HT-29 (cell line): ENCODE results near the gene PRSS56. TPM values are rescaled to one million over a fixed set of nuclear protein-coding genes. Genes with fewer than 3 reads are reported as not detected.

Source experiments
- DNase-seq: peaks from one replicate; pipeline ENCODE4 v3.0.0-alpha.2; 2015; ENCODE audit warnings: low spot score
- total RNA-seq: library from RNA; depleted of rRNA; stranded (reverse); fragments of >200 nt; shearing (Covaris generic); gene quantifications from 2 replicates; pipeline ENCODE4 v1.2.3, GENCODE V29; 2014

Gene PRSS56
- total RNA-seq, 1 experiment from 2014 or later, result not detected

DNA sequence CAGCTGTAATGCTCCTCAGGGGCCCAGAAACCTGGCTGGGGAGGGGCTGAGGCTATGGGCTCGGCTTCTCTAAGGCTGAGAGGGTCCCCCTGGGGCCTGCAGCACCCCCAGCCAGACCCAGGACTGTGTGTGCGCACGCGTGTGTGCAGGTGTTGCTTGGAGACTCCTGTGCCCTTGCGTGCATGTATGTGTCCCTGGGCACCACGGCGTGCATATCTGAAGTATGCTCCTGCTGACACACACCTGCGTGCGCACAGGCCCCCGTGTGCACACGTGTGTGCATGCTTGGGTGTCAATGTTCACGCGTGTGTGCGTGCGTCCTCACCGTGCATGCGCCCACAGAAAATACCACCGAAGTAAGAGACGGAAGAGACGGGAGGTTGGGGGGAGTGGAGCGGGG is 17.7 kb upstream of the PRSS56 start:
- no peak for DNase-seq

DNA sequence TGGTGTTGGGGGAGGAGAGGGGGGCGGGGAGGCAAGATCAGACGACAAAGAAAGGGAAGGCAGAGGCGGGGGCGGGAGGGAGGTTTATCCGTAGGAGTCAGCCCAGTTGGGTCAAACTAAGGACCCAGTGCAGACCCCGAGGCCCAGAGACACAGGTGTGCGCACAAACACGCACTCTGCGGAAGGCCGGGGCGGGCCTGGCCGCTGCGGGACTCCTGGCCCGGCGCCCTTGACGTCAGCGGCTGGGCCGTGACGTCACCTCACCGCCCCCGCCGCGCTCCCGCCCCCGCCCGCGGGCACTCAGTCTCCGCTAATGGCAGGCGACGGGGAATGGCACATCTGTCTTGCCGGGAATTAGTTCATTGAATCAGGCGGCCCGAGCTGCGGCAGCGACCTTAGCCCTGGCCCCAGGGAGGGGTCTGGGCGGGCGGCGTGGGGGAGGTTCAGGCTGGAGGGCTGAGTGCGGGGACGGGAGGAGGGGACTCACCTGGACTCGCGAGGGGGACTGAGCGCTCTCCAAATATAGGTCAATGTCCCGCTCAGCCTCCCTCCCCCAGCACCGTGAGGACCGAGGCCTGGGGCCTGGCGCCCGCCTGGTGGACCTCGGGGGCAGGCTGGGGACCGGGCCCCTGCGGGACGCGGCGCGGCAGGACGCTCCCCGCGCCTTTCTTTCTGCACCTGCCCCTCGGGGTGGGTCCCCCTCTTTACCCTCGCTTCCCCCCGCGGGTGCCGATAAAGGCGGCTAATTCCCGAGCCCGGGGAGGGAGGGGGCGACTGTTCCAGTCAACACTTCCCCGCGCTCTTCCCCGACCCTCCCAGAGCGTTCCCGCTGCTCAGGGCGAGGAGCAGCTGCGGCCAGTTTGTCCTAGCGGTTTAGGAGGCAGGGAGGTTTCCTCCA is 17.0 kb upstream of the PRSS56 start:
- DNase-seq, result no peak

DNA sequence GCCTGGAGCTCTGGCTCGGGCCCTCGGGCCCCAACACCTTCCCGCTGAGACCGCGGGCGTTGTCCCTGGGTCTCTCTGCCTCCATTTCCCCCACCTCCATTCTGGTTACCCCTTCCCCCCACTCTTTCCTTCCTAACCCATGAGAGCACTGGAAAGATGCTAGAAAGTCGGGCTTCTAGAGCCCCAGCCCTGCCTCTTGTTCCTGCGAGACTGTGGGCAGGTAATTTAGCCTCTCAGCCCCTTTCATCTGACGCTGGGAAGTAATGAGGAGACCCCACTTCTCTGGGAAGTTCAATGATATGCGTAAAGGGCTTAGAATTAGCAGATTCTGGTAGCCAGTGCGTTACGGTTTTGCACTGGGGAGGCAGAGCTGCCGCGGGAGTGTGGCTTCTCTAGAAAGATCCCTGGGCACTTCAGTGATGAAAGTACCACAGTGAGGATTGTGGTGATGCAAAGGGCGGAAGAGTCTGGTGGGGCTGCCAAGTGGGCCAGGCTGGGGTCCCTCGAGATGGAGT is 16.3 kb upstream of the PRSS56 start:
- no peak for DNase-seq

DNA sequence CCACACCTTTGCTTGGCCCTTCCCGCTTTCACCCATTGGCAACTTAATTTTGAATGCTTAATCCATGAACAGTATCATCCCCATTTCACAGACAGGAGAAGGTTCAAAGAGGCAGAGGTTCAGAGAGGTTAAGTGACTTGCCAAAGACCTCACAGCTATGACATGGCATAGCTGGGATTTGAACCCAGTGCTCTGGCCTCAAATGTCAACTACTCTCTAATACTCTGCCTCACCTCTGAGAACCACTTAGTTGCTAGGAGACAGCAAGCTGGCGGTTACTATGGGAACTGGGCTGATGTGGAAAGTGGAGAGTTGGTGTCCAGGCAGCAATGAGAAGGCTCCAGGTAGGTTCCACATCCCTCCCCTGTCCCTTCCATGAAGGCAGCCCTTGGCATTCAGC is 15.8 kb upstream of the PRSS56 start:
- DNase-seq, result no peak

DNA sequence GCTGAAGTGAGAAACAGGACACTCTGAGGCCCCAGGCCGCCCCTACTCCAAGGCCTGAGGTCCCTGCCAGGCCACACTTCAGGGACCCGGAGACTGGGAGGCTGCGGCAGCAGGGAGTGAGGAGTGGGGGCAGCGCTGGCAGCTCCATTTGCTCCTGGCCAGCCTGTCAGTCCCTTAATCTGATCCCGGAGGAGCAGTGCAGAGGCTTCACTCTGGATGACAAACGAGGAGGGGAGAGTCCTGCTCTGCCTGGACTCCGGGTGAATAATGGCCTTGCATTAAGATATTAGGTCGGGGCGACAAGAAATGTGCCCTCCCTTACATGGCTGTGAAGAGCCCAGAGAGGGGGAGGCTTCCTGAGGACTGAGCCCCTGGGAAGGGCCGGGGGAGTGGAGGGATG is 14.3 kb upstream of the PRSS56 start:
- DNase-seq, result no peak

DNA sequence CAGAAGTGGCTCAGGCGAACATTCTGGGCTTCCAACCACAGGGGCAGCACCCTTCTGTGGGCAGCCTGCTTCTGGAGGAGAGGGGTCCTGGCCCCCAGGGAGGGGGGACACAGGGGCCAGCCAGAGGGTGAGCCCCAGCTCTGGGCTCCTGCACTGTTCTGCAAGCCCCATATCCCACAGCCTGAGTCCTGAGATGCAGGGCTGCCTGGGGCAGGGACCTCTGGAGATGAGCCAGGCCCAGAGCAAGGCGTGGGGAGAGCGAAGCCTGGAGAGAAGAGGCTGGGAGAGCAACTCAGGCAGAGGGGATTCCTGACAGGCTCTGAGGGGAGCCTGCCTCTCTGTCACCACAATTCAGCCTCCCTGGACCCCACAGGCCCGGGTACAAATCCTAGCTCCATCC is 13.5 kb upstream of the PRSS56 start:
- no peak for DNase-seq

DNA sequence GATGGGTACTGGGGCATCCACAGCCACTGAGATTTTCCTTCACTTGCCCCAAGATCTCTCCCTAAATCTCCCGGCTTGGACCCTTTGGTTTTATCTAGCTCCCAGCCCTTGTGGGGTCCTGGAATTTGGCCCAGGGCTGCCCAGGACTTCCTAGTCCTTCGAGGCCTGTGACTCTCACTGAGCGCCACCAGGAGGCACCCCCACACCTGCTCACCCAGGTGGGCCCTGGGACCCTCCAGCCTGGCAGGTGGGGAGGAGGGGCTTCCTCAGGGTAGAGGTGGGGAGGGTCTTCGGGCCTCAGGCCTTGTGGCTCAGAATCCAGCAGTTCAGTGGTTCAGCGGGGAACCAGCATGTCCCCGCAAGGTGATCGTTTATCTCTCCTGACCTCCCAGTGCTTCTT is 11.9 kb upstream of the PRSS56 start:
- DNase-seq, result no peak

DNA sequence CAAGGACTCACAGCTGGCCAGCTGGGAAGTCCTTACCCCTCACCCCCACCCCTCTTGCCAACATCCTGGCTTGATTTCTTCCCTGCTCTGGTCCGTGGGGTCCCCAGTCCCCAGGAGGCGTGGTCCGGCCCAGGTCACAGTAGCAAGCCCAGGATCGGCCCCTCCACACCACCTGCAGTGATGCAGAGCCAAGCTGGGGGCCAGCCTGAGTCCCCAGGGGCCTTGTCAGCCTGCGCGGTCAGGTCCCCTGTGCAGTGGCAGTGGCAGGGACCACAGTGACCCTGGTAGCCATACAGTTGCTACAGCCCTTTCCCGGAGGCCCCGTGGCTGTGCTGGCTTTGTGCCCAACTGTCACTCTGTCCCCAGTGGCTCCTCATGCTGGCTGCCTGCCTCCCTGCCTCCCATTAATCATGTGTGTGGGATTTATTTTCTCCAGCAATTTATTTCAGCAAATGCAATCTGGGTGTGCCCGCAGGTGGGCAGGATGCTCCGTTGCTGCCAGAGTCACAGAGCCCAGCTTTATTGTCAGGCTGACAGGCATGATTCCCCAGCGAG is 8.8 kb upstream of the PRSS56 start:
- no peak for DNase-seq

DNA sequence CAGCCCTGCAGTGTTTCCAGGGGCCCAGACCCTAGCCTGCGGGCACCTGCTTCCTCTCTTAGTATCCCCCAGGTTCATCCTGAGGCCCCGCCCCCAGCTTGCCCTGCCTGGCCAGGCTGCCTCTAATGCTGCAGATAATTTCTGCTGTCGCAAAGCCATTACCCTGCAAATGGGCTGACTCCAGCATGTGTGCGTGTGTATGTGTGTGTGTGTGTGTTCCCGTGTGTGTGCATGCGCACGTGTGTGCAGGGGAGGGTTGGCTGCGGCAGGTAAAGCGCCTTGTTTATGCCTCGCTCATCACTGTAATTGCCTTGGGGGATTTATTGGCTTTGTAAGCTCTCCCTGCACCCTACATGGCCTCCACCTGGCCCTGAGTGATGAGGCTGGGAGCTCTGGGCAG is 7.6 kb upstream of the PRSS56 start:
- no peak for DNase-seq

DNA sequence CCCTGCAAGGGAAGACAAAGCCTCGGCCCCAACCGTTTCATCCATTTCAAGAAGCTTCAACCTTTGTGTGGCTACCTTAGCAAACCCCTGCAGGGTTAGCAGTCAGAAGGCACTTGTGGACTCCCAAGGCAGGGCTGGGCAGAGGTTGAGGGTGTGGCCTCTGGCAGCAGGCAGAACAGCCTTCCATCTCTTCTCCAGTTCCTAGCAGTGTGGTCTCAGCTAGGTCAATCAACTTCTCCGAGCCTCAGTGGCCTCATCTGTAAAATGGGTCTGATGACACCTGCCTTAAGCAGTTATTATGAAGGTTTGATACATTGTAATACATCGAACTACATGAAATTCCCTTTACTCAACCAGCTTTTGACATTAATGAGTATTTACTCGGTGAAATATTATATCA is 6.8 kb upstream of the PRSS56 start:
- DNase-seq, result no peak

DNA sequence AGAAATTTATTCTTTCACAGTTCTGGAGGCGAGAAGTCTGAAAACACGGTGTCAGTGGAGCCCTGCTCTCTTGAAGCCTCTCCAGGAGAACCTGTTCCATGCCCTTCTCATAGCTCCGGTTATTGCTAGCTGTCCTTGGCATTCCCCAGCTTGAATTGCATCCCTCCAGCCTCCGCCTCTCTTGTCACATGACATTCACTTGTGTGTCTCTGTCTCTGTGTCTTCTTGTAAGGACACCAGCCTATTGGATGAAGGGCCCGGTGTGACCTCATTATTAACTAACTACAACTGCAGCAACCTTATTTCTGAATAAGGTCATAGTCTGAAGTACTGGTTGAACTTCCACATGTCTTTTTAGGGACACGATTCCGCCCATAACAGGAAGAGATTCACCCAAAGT is 4.5 kb upstream of the PRSS56 start:
- DNase-seq, result no peak

DNA sequence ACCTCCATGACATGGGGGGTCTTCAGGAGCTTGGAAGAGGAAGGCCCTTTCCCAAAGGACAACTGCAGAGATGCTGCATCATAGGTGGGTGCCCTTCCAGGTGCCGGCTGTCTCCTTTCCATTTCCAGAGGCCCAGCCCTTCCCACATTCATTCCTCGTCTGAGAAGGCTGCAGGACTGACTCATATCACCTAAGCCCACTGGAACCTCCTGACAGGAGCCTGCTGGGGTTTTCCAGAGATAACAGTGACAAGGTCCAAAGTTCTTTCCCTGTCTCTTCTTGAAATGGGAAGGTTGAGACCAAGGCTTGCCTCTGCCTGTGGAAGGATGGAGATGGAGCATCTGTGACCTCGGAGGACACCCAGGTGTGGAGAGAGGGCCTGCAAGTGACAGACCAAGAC is 3.6 kb upstream of the PRSS56 start:
- DNase-seq, result no peak

DNA sequence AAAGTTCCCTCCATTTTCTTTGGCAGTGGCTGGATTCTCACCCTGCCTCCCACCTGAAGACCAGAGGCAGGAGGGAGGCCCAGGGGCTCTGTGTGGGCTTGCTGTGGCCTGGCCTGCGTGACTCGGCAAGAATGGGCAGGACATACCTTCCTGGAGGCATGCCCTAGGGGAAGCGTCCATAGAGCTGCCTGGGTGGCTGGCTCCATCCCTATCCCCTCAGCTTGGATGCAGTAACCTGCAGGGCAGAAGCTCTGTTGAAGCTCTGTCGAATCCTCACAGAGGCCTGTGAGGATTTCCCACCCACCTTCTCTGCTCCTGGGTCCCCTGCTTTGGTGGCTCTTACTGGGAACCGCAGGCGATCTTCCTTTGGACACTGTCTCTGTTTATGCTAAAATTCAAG is 1.3 kb upstream of the PRSS56 start:
- no peak for DNase-seq

DNA sequence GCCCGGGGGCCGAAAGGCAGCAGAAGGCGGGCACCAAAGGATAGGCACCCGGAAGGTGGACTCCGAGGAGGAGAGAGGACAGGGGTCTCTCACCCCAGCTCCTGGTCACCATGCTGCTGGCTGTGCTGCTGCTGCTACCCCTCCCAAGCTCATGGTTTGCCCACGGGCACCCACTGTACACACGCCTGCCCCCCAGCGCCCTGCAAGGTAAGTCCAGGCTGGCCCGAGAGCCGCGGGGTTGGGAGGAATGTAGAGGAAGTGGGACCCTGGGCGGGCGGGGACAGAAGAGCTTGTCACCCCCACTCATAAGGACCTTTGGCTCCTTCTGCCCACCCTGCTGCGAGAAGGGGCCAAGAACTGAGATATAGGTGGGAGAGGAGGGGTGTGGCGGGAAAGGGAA is 301 bp downstream of the PRSS56 start:
- no peak for DNase-seq

DNA sequence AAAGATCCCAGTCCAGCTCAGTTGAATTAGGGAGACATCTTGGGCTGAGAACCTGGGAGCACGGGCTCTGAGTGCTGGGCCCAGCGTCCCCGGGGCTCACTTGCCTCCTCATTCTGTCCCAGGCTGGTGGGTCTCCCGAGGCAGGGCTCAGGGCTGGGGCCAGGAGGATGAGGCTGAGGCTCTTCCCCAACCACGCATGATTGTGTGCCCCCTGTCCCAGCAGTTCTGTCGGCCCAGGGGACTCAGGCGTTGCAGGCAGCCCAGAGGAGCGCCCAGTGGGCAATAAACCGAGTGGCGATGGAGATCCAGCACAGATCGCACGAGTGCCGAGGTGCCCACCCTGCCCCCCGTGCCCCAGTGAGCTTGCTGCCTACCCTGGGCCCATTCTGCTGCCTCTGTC is 910 bp downstream of the PRSS56 start:
- no peak for DNase-seq

DNA sequence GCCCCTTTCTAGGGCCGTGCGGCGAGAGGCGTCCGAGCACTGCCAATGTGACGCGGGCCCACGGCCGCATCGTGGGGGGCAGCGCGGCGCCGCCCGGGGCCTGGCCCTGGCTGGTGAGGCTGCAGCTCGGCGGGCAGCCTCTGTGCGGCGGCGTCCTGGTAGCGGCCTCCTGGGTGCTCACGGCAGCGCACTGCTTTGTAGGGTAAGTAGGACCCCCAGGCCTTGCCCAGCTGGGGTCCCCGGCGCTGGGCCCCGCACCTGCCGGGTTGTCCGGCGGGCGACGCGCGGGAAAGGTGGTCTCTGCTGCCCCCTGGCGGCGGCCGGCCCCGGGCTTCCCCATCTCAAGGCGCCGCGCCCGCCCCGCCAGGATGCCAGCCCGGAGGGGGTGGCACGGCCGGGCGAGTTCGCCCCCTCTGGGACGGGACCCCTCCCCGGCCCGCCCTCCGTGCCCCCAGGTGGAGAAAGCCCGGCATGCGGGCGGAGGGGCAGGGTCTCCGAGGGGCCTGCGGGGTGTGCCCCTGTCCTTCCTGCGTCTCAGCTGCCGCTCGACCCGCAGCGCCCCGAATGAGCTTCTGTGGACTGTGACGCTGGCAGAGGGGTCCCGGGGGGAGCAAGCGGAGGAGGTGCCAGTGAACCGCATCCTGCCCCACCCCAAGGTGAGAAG is 1.9 kb downstream of the PRSS56 start:
- peak; percentile 44 for DNase-seq

DNA sequence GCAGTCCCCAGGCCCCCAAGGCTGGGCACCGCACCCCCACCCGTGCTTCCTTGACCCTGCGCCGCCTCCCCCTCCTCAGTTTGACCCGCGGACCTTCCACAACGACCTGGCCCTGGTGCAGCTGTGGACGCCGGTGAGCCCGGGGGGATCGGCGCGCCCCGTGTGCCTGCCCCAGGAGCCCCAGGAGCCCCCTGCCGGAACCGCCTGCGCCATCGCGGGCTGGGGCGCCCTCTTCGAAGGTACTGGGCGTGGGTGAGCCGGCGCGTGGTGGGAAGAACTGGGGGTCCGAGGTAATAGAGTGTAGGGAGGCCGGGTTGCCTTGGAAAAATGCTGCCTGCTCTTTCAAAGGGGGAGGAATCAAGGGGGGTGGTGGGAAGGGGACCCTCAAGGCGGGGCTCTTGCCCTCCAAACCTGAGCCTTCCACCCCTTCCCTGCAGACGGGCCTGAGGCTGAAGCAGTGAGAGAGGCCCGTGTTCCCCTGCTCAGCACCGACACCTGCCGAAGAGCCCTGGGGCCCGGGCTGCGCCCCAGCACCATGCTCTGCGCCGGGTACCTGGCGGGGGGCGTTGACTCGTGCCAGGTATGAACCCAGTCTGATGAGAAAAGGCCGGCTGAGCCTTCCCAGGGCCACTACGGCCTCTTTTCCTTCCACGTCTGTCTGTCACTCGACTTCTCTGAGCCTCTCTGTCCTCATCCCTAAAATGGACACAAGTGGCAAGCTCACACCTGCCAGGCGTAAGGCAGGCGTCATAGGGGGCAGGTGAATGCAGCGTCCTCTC is 2.6 kb downstream of the PRSS56 start:
- no peak for DNase-seq

DNA sequence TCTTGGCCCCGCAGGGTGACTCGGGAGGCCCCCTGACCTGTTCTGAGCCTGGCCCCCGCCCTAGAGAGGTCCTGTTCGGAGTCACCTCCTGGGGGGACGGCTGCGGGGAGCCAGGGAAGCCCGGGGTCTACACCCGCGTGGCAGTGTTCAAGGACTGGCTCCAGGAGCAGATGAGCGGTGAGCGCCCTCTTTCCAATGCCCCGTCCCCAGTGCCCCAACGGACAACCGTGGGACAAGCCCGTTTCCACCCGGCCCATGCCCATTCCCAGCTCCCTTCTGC is 3.2 kb downstream of the PRSS56 start:
- no peak for DNase-seq

DNA sequence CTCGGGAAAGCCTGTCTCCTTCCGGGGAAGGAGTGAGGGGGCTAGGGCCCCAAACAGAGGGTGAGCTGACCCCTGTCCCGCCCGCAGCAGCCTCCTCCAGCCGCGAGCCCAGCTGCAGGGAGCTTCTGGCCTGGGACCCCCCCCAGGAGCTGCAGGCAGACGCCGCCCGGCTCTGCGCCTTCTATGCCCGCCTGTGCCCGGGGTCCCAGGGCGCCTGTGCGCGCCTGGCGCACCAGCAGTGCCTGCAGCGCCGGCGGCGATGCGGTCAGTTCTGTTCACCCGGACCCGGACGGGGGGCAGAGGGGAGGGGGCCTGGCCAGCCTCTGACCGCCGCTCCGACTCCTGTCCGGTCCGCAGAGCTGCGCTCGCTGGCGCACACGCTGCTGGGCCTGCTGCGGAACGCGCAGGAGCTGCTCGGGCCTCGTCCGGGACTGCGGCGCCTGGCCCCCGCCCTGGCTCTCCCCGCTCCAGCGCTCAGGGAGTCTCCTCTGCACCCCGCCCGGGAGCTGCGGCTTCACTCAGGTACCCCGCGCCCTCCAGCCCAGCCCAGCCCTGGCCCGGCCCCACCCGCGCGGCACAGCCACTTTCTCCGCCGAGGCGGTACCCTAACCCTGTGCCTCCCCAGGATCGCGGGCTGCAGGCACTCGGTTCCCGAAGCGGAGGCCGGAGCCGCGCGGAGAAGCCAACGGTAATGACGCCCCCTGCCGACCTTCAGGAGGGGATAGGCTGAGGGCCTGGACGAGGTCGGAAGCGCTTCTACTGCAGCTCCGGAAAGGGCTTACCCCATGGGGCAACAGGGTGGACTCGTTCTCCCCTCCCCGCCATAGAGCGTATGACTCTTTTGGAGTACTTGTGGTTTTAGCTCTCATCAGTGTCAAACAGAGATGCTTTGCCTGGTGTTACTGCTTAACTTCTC is 3.8 kb downstream of the PRSS56 start:
- no peak for DNase-seq

DNA sequence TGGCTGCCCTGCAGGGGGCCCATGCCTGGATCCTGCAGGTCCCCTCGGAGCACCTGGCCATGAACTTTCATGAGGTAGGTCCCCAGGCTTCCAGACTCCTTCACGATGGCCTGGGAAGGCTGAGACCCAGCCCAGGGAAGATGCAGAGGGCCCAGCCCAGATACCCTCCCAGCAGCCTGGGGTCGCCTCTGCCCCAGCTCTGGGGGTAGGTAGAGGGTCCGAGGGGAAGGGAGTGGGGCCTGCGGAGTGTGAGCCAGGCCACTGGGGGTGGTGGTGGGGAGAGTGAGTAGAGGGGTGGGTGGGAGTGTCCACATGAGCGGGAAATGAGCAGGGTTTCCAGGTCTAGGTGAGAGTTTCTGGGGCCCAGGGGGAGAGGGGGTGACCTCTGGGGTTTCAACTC is 4.6 kb downstream of the PRSS56 start:
- no peak for DNase-seq

DNA sequence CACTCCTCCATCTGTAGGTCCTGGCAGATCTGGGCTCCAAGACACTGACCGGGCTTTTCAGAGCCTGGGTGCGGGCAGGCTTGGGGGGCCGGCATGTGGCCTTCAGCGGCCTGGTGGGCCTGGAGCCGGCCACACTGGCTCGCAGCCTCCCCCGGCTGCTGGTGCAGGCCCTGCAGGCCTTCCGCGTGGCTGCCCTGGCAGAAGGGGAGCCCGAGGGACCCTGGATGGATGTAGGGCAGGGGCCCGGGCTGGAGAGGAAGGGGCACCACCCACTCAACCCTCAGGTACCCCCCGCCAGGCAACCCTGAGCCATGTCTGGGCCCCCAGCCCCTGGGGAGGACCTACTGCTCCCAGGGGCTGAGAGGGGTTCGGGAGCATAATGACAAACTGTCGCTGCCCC is 5.0 kb downstream of the PRSS56 start:
- no peak for DNase-seq
